OCI-LY7 (cell line): ENCODE measurements around the gene ATAD1.

Source experiments
- CTCF ChIP-seq: fragments of 200-600 bp; sonication (generic); conservative IDR thresholded peaks from 2 replicates; pipeline ENCODE4 v1.5.1; 2014; ENCODE audit warnings: mild to moderate bottlenecking, antibody characterized with exemption, low read length, moderate library complexity, mixed read lengths
- EZH2phosphoT487 ChIP-seq: fragments of 200-600 bp; sonication (generic); IDR thresholded peaks from 2 replicates; pipeline ENCODE4 v1.6.1; 2018; ENCODE audit warnings: low read depth, borderline replicate concordance, mild to moderate bottlenecking, mixed run types, antibody characterized with exemption, low read length, moderate library complexity, mixed read lengths

- TF ChIP-seq CTCF: no peak; the same call in 1 of the 2 replicates
- TF ChIP-seq EZH2phosphoT487: no peak
Observed at GRCh38 chr10:87860816-87861403, 42.9 kb upstream of the ATAD1 start.
